Right lobe of liver (tissue), 6 donors: ENCODE measurements around the gene UQCRH. TPM values are rescaled to one million over a fixed set of nuclear protein-coding genes. Genes with fewer than 3 reads are reported as not detected.

Experiments used
- ATAC-seq, 4 donors: fragments of 200-7000 bp; cut with Tn5 transposase; one replicate each; pipeline ENCODE4 v1.9.1; 2020; ENCODE audit warnings: mild to moderate bottlenecking in 4 of 4, moderate library complexity in 4 of 4
- DNase-seq, 3 donors: peaks; one replicate each; pipeline ENCODE4 v3.0.0-alpha.2; 2020
- H3K27ac ChIP-seq, 3 donors: fragments of 200-600 bp; one replicate each; pipeline ENCODE4 v1.8.0; 2022
- H3K27me3 ChIP-seq, 2 donors: fragments of 200-600 bp; one replicate each; pipeline ENCODE4 v1.8.0; 2022
- H3K36me3 ChIP-seq, 4 donors: fragments of 200-600 bp; sonication (generic) in 1 of 4; one replicate each; pipeline versions ENCODE4 v1.5.1 to v1.8.0; 2017 to 2022; ENCODE audit warnings: control low read depth in 1 of 4
- H3K4me1 ChIP-seq, 4 donors: fragments of 200-600 bp; sonication (generic) in 1 of 4; one replicate each; pipeline versions ENCODE4 v1.5.1 to v1.8.0; 2017 to 2022; ENCODE audit warnings: control low read depth in 1 of 4
- H3K4me3 ChIP-seq, 3 donors: fragments of 200-600 bp; one replicate each; pipeline ENCODE4 v1.8.0; 2022
- H3K9me3 ChIP-seq, 4 donors: fragments of 200-600 bp; sonication (generic) in 1 of 4; one replicate each; pipeline versions ENCODE4 v1.5.1 to v1.8.0; 2017 to 2022; ENCODE audit warnings: control low read depth in 1 of 4
- POLR2A ChIP-seq: fragments of 450-650 bp; IDR thresholded peaks from one replicate; pipeline ENCODE4 v1.6.1; 2017; ENCODE audit warnings: antibody characterized with exemption, mild to moderate bottlenecking
- WGBS: methylation state at CpG from one replicate; pipeline ENCODE4 v1.1.6; 2018; ENCODE audit warnings: low coverage, low lambda C conversion rate; ENCODE audit not compliant: insufficient coverage; ENCODE audit errors: missing lambda C conversion rate; 5-methylcytosine and 5-hydroxymethylcytosine counted together
- intact Hi-C, 2 donors: fragments of 100-400 bp; cut with DNase I; formaldehyde crosslinking; loops; one replicate each; pipeline versions ENCODE4 v1.11.2 to v1.14.1; 2022
- total RNA-seq, 6 experiments: library from RNA; depleted of rRNA in 2 of 6; stranded (reverse); fragments of >200 nt in 2 of 6; fragmentation: NEBNext Ultra II Directional in 3 of 6; extraction: Animal tissue kit (Norgen Biotek cat#: 25700) in 3 of 6; gene quantifications; one replicate each; pipeline versions ENCODE4 v1.1.0 to v1.2.4, GENCODE V29; 2016 to 2023
- TF ChIP-seq, protein P1 (sequence below), 4 donors: fragments of 200-600 bp in 3 of 4; fragments of 450-650 bp in 1 of 4; IDR thresholded peaks; one replicate each; pipeline versions ENCODE4 v1.5.1 to v1.8.0; 2016 to 2022; ENCODE audit warnings: antibody characterized with exemption in 4 of 4, mild to moderate bottlenecking in 2 of 4
- donor health status: DM: no; HTN: yes; CAD: no.
- donor health status: DM: no; HTN: no; CAD: no.
- donor health status: DM: no; HTN: no; CAD: no.
- donor health status: DM: no; HTN: yes; CAD: no.
- donor health status: DM: no; HTN: yes; CAD: no.

Gene UQCRH
- total RNA-seq, 6 experiments from 2014 or later, result 71.6 to 244 (median 90.4) TPM

GRCh38 chr1:46300673-46301405 lies 2.7 kb upstream of the UQCRH start:
- Histone ChIP-seq H3K36me3 (peaks cover 2 to 20% (median 13%) of the 10 kb centered on the region in 4 donors), H3K27ac (peak overlapping the region in 2 of 3 donors; percentile 88 to 97), H3K4me1 (peaks cover 0 to 17% (median 8%) of the 10 kb centered on the region in 4 donors), H3K27me3 (no peaks in the 10 kb centered on the region), H3K4me3 (peak overlapping the region; percentile 83 to 96 (median 86)), H3K9me3 (no peaks in the 10 kb centered on the region)
- DNase-seq (no peak), ATAC-seq (no peak)
- 34% methylated on average over 6 of the region's 6 CpGs for WGBS
- intact Hi-C loops, result no loop called here
- TF ChIP-seq, protein P1, sequence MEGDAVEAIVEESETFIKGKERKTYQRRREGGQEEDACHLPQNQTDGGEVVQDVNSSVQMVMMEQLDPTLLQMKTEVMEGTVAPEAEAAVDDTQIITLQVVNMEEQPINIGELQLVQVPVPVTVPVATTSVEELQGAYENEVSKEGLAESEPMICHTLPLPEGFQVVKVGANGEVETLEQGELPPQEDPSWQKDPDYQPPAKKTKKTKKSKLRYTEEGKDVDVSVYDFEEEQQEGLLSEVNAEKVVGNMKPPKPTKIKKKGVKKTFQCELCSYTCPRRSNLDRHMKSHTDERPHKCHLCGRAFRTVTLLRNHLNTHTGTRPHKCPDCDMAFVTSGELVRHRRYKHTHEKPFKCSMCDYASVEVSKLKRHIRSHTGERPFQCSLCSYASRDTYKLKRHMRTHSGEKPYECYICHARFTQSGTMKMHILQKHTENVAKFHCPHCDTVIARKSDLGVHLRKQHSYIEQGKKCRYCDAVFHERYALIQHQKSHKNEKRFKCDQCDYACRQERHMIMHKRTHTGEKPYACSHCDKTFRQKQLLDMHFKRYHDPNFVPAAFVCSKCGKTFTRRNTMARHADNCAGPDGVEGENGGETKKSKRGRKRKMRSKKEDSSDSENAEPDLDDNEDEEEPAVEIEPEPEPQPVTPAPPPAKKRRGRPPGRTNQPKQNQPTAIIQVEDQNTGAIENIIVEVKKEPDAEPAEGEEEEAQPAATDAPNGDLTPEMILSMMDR (IDR thresholded peaks at IDR 0.05), result no peak
- TF ChIP-seq POLR2A, result no peak

GRCh38 chr1:46301406-46301807 lies 2.1 kb upstream of the UQCRH start:
- 2% methylated on average over 13 of the region's 17 CpGs for WGBS
- Histone ChIP-seq H3K36me3 (peaks cover 0 to 17% (median 11%) of the 10 kb centered on the region in 4 donors), H3K27me3 (no peaks in the 10 kb centered on the region), H3K27ac (peak overlapping the region; percentile 88 to 97 (median 91)), H3K4me1 (peaks cover 0 to 18% (median 8%) of the 10 kb centered on the region in 4 donors), H3K4me3 (peak overlapping the region; percentile 83 to 96 (median 86)), H3K9me3 (no peaks in the 10 kb centered on the region)
- DNase-seq (no peak), ATAC-seq (no peak)
- no peak for TF ChIP-seq POLR2A
- TF ChIP-seq, protein P1 (IDR thresholded peaks at IDR 0.05), result no peak
- intact Hi-C loops, result no loop called here

- Histone ChIP-seq H3K36me3 (peaks cover 0 to 10% (median 7%) of the 10 kb centered on the region in 4 donors), H3K27me3 (no peaks in the 10 kb centered on the region), H3K27ac (peak overlapping the region; percentile 88 to 97 (median 91)), H3K4me1 (peaks cover 0 to 23% (median 8%) of the 10 kb centered on the region in 4 donors), H3K4me3 (peak overlapping the region; percentile 83 to 96 (median 86)), H3K9me3 (no peaks in the 10 kb centered on the region)
- ATAC-seq (peak; percentile 26 to 48 (median 39)), DNase-seq (peak; percentile 66 to 72 (median 69))
- intact Hi-C loops, result no loop called here
- TF ChIP-seq POLR2A, result no peak
- TF ChIP-seq, protein P1 (IDR thresholded peaks at IDR 0.05), result no peak
- 0% methylated on average over 32 of the region's 79 CpGs for WGBS
Observed at GRCh38 chr1:46301808-46302640, 1.5 kb upstream of the UQCRH start.

GRCh38 chr1:46302641-46303037 lies 859 bp upstream of the UQCRH start:
- DNase-seq (peak; percentile 45 to 59 (median 54)), ATAC-seq (peak; percentile 19 to 45 (median 28))
- peaks cover 0 to 23% (median 8%) of the 10 kb centered on the region in 4 donors for H3K4me1 ChIP-seq
- peak overlapping the region; percentile 88 to 97 (median 91) for H3K27ac ChIP-seq
- peak overlapping the region; percentile 83 to 96 (median 86) for H3K4me3 ChIP-seq
- peaks cover 0 to 5% (median 2%) of the 10 kb centered on the region in 4 donors for H3K36me3 ChIP-seq
- no peak for TF ChIP-seq POLR2A
- TF ChIP-seq, protein P1 (IDR thresholded peaks at IDR 0.05), result no peak
- WGBS, result no CpG with 5 or more reads among the region's 32 CpGs
- intact Hi-C loops, result no loop called here
- H3K9me3 ChIP-seq, result no peaks in the 10 kb centered on the region
- no peaks in the 10 kb centered on the region for H3K27me3 ChIP-seq
